Nephron (organoid): ENCODE data around the gene CALML6.

Experiments
- H3K27ac Mint-ChIP-seq, 3 experiments: 2 replicates each; pipeline ENCODE4 v1.8.0; 2020; ENCODE audit warnings: mixed read lengths in 3 of 3, mild to moderate bottlenecking in 2 of 3, moderate library complexity in 1 of 3
- H3K27me3 Mint-ChIP-seq: 2 replicates; pipeline ENCODE4 v1.8.0; 2021; ENCODE audit warnings: low read depth, mild to moderate bottlenecking, moderate library complexity, mixed read lengths
- H3K36me3 Mint-ChIP-seq: 2 replicates; pipeline ENCODE4 v1.8.0; 2020; ENCODE audit warnings: low read depth, mixed read lengths
- H3K4me1 Mint-ChIP-seq: 2 replicates; pipeline ENCODE4 v1.8.0; 2020; ENCODE audit warnings: mixed read lengths
- H3K4me3 Mint-ChIP-seq, 3 experiments: 2 replicates each; pipeline ENCODE4 v1.8.0; 2020; ENCODE audit warnings: mild to moderate bottlenecking in 3 of 3, mixed read lengths in 3 of 3, moderate library complexity in 2 of 3
- H3K9me3 Mint-ChIP-seq: 2 replicates; pipeline ENCODE4 v1.8.0; 2020; ENCODE audit warnings: mixed read lengths
- CTCF ChIP-seq, 3 experiments: fragments of 200-600 bp; sonication (generic); IDR thresholded peaks; one replicate each; pipeline ENCODE4 v1.5.0; 2021; ENCODE audit warnings: antibody characterized with exemption in 3 of 3; ENCODE audit not compliant: unreplicated experiment in 3 of 3

The CALML6 gene

GRCh38 chr1:1959459-1959839 lies 44.4 kb downstream of the CALML6 start:
- no peak overlapping the region for H3K4me3 Mint-ChIP-seq
- H3K27ac Mint-ChIP-seq, result no peak overlapping the region
- H3K36me3 Mint-ChIP-seq, result no peaks in the 10 kb centered on the region
- H3K4me1 Mint-ChIP-seq, result peaks cover 6% of the 10 kb centered on the region
- no peaks in the 10 kb centered on the region for H3K9me3 Mint-ChIP-seq
- H3K27me3 Mint-ChIP-seq, result peaks cover 36% of the 10 kb centered on the region
- no peak for TF ChIP-seq CTCF (IDR thresholded peaks at IDR 0.05; ENCODE audit: unreplicated experiment in 3 of 3)

GRCh38 chr1:1959840-1960479 lies 44.9 kb downstream of the CALML6 start:
- no peaks in the 10 kb centered on the region for H3K36me3 Mint-ChIP-seq
- peak; percentile 73 to 86 (median 79) for TF ChIP-seq CTCF (IDR thresholded peaks at IDR 0.05; ENCODE audit: unreplicated experiment in 3 of 3)
- H3K4me3 Mint-ChIP-seq, result no peak overlapping the region
- H3K9me3 Mint-ChIP-seq, result no peaks in the 10 kb centered on the region
- H3K27me3 Mint-ChIP-seq, result peaks cover 32% of the 10 kb centered on the region
- peaks cover 6% of the 10 kb centered on the region for H3K4me1 Mint-ChIP-seq
- no peak overlapping the region for H3K27ac Mint-ChIP-seq

- no peaks in the 10 kb centered on the region for H3K9me3 Mint-ChIP-seq
- H3K36me3 Mint-ChIP-seq, result no peaks in the 10 kb centered on the region
- no peak overlapping the region for H3K4me3 Mint-ChIP-seq
- no peak overlapping the region for H3K27ac Mint-ChIP-seq
- H3K27me3 Mint-ChIP-seq, result peaks cover 32% of the 10 kb centered on the region
- peaks cover 6% of the 10 kb centered on the region for H3K4me1 Mint-ChIP-seq
- TF ChIP-seq CTCF (IDR thresholded peaks at IDR 0.05; ENCODE audit: unreplicated experiment in 3 of 3), result no peak
These were observed 45.6 kb downstream of the CALML6 start for GRCh38 chr1:1960480-1961196.

GRCh38 chr1:1962752-1963151 lies 47.7 kb downstream of the CALML6 start:
- Mint-ChIP-seq H3K27me3 (peaks cover 39% of the 10 kb centered on the region), H3K9me3 (no peaks in the 10 kb centered on the region), H3K4me1 (peaks cover 10% of the 10 kb centered on the region), H3K36me3 (no peaks in the 10 kb centered on the region), H3K4me3 (no peak overlapping the region), H3K27ac (no peak overlapping the region)
- no peak for TF ChIP-seq CTCF (IDR thresholded peaks at IDR 0.05; ENCODE audit: unreplicated experiment in 3 of 3)

GRCh38 chr1:1963570-1963969 lies 48.5 kb downstream of the CALML6 start:
- Mint-ChIP-seq H3K36me3 (no peaks in the 10 kb centered on the region), H3K27ac (no peak overlapping the region), H3K4me3 (no peak overlapping the region), H3K4me1 (peaks cover 10% of the 10 kb centered on the region), H3K9me3 (no peaks in the 10 kb centered on the region), H3K27me3 (peaks cover 40% of the 10 kb centered on the region)
- TF ChIP-seq CTCF (IDR thresholded peaks at IDR 0.05; ENCODE audit: unreplicated experiment in 3 of 3), result no peak

- TF ChIP-seq CTCF (IDR thresholded peaks at IDR 0.05; ENCODE audit: unreplicated experiment in 3 of 3), result no peak
- Mint-ChIP-seq H3K27ac (no peak overlapping the region), H3K4me3 (no peak overlapping the region), H3K36me3 (no peaks in the 10 kb centered on the region), H3K27me3 (peaks cover 36% of the 10 kb centered on the region), H3K4me1 (peaks cover 10% of the 10 kb centered on the region), H3K9me3 (no peaks in the 10 kb centered on the region)
These were observed 49.8 kb downstream of the CALML6 start for GRCh38 chr1:1964811-1965210.
